GM12892 (cell line): ENCODE results near the gene RSU1.

ENCODE experiments used
- POLR2A ChIP-seq: IDR thresholded peaks from 2 replicates; pipeline ENCODE4 v1.6.1; 2011; ENCODE audit warnings: low read depth, low read length, control low read depth
- POLR2AphosphoS5 ChIP-seq: IDR thresholded peaks from 2 replicates; pipeline ENCODE4 v1.6.1; 2011; ENCODE audit warnings: low read depth, low read length, control low read depth
- TAF1 ChIP-seq: IDR thresholded peaks from 2 replicates; pipeline ENCODE4 v1.6.1; 2011; ENCODE audit warnings: low read depth, mild to moderate bottlenecking, control low read depth, low read length, borderline replicate concordance

GRCh38 chr10:16845248-16845647 lies 28.0 kb upstream of the RSU1 start:
- TF ChIP-seq POLR2AphosphoS5 (no peak), POLR2A (no peak), TAF1 (no peak)
